K562 (cell line): ENCODE measurements around the gene UBE2S. TPM values are rescaled to one million over a fixed set of nuclear protein-coding genes. Genes with fewer than 3 reads are reported as not detected.

Source experiments
- BCOR ChIP-seq: fragments of 450-650 bp; IDR thresholded peaks from 2 replicates; pipeline ENCODE4 v1.6.1; 2016
- CBFA2T3 ChIP-seq: fragments of 450-650 bp; IDR thresholded peaks from 2 replicates; pipeline ENCODE4 v1.6.1; 2017
- CCNT2 ChIP-seq: IDR thresholded peaks from 2 replicates; pipeline ENCODE4 v1.6.1; 2011; ENCODE audit warnings: borderline replicate concordance, low read depth, mild to moderate bottlenecking, moderate library complexity, mixed read lengths, low read length; ENCODE audit not compliant: insufficient read length; ENCODE audit errors: extremely low read depth
- CHCHD3 ChIP-seq: fragments of 250-450 bp; sonication (Bioruptor Pico); IDR thresholded peaks from 2 replicates; pipeline ENCODE4 v2.1.2; 2022; ENCODE audit warnings: mild to moderate bottlenecking
- DACH1 ChIP-seq: fragments of 450-650 bp; IDR thresholded peaks from 2 replicates; pipeline ENCODE4 v1.6.1; 2018; ENCODE audit not compliant: partially characterized antibody
- ELF4 ChIP-seq: fragments of 450-650 bp; formaldehyde crosslinking; IDR thresholded peaks from 2 replicates; pipeline ENCODE4 v1.4.0; 2022; ENCODE audit warnings: missing genetic modification characterization
- KLF1 ChIP-seq: fragments of 450-650 bp; IDR thresholded peaks from 2 replicates; pipeline ENCODE4 v1.6.1; 2016; ENCODE audit warnings: missing genetic modification characterization, missing compliant biosample characterization
- MBD2 ChIP-seq: sonication (generic); IDR thresholded peaks from 2 replicates; pipeline ENCODE4 v1.6.1; 2016; ENCODE audit warnings: low read depth, borderline replicate concordance
- MCM3 ChIP-seq: fragments of 450-650 bp; IDR thresholded peaks from 2 replicates; pipeline ENCODE4 v1.6.1; 2016
- NR2F6 ChIP-seq: fragments of 450-650 bp; formaldehyde crosslinking; IDR thresholded peaks from 2 replicates; pipeline ENCODE4 v1.4.0; 2020; ENCODE audit warnings: mild to moderate bottlenecking
- POLR2AphosphoS2 ChIP-seq: IDR thresholded peaks from 2 replicates; pipeline ENCODE4 v1.6.1; 2012; ENCODE audit warnings: low read length, improper control_type of control experiment
- PRPF4 ChIP-seq: fragments of 200-400 bp; formaldehyde crosslinking; IDR thresholded peaks from one replicate; pipeline ENCODE4 v1.6.1; 2017; ENCODE audit warnings: low read length, low read depth, mild to moderate bottlenecking; ENCODE audit not compliant: insufficient read depth, poor library complexity, severe bottlenecking
- RBFOX2 ChIP-seq: fragments of 200-400 bp; formaldehyde crosslinking; IDR thresholded peaks from 2 replicates; pipeline ENCODE4 v1.6.1; 2017; ENCODE audit warnings: low read depth, mild to moderate bottlenecking, low read length, moderate library complexity
- SMARCA5 ChIP-seq: fragments of 450-650 bp; IDR thresholded peaks from 2 replicates; pipeline ENCODE4 v1.6.1; 2016
- SMARCE1 ChIP-seq: fragments of 450-650 bp; IDR thresholded peaks from 2 replicates; pipeline ENCODE4 v1.7.1; 2016; ENCODE audit warnings: mild to moderate bottlenecking
- SP1 ChIP-seq: sonication (generic); formaldehyde crosslinking; IDR thresholded peaks from 2 replicates; pipeline ENCODE4 v1.8.1; 2022; ENCODE audit warnings: mild to moderate bottlenecking, missing genetic modification reagents
- TAF1 ChIP-seq: IDR thresholded peaks from 2 replicates; pipeline ENCODE4 v1.6.1; 2011; ENCODE audit warnings: mild to moderate bottlenecking, low read length, moderate library complexity; ENCODE audit not compliant: insufficient read depth, control insufficient read depth, severe bottlenecking; ENCODE audit errors: extremely low read depth
- TRIM24 ChIP-seq, 2 experiments: fragments of 450-650 bp; IDR thresholded peaks; 2 replicates each; pipeline ENCODE4 v1.6.1; 2016
- TRIM28 ChIP-seq: fragments of 450-650 bp; IDR thresholded peaks from 2 replicates; pipeline ENCODE4 v1.6.1; 2017
- ZNF717 ChIP-seq: fragments of 250-450 bp; sonication (Bioruptor Pico); IDR thresholded peaks from 2 replicates; pipeline ENCODE4 v1.5.0; 2021
- polyA plus RNA-seq, 8 experiments: library from polyadenylated mRNA; depleted of rRNA in 4 of 8; stranded (reverse) in 5 of 8; unstranded in 3 of 8; fragments of >200 nt; fragmentation: Nextera tagmentation in 2 of 8; fragmentation: Illumina TruSeq in 1 of 8; extraction: Ambion mirVana in 2 of 8; extraction: Trizol in 1 of 8; gene quantifications; 2 replicates each; pipeline versions ENCODE4 v1.2.1 to v1.2.3, GENCODE V29; 2011 to 2014; ENCODE audit warnings: inconsistent platforms in 1 of 8, missing spikeins in 1 of 8
- total RNA-seq, 7 experiments: library from RNA; depleted of rRNA in 6 of 7; stranded (reverse); fragments of >200 nt in 6 of 7; fragmentation: Illumina TruSeq in 2 of 7; extraction: Trizol in 2 of 7; gene quantifications; 2 replicates each; pipeline versions ENCODE4 v1.2.1 to v1.2.3, GENCODE V29; 2011 to 2021; ENCODE audit warnings: low replicate concordance in 1 of 7
- TF ChIP-seq, protein P1 (sequence below): sonication (generic); formaldehyde crosslinking; IDR thresholded peaks from 2 replicates; pipeline ENCODE4 v1.8.1; 2023; ENCODE audit warnings: mild to moderate bottlenecking, missing genetic modification reagents
- TF ChIP-seq, protein P2 (sequence below): fragments of 450-650 bp; formaldehyde crosslinking; IDR thresholded peaks from 2 replicates; pipeline ENCODE4 v1.4.0; 2020; ENCODE audit warnings: mild to moderate bottlenecking, mixed read lengths
- TF ChIP-seq, protein P3 (sequence below): fragments of 200-800 bp; sonication (Bioruptor generic); IDR thresholded peaks from 2 replicates; pipeline ENCODE4 v1.6.1; 2017; ENCODE audit warnings: missing genetic modification characterization, missing compliant biosample characterization
- TF ChIP-seq, protein P4 (sequence below): sonication (generic); formaldehyde crosslinking; IDR thresholded peaks from 2 replicates; pipeline ENCODE4 v1.8.0; 2022; ENCODE audit warnings: mild to moderate bottlenecking, low read depth, missing genetic modification reagents

The UBE2S gene
- total and polyA plus RNA-seq, 9 of the 15 experiments (the other 6 are each of a cell fraction or from before 2014, with no cell fraction given): 1.5 to 1,305 (median 157) TPM

DNA sequence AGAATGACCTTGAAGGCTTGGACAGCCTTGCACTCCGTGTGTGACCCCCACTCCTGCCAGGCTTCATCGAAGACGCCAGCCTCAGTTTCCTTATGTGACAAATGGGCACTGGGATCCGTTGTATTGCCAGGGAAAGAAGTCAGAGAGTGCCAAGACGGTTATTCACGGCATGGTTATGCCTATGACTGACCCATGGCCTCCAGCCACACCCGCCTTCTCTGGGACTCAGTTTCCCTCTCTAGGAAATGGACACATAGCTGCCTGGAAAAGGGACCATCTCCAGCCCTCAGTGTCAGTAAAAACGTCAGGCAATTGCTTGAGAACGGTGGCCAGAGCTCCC, 915 bp upstream of the UBE2S start (continued):
- TF ChIP-seq SP1 (CRISPR knock-in tag): no peak
- no peak for TF ChIP-seq CCNT2
- TF ChIP-seq POLR2AphosphoS2: no peak
- 0 out of 2 replicates have a peak, but pooled peaks have one; percentile 13 for TF ChIP-seq SMARCE1
- TF ChIP-seq BCOR: peak; percentile 97
- TF ChIP-seq, protein P1, sequence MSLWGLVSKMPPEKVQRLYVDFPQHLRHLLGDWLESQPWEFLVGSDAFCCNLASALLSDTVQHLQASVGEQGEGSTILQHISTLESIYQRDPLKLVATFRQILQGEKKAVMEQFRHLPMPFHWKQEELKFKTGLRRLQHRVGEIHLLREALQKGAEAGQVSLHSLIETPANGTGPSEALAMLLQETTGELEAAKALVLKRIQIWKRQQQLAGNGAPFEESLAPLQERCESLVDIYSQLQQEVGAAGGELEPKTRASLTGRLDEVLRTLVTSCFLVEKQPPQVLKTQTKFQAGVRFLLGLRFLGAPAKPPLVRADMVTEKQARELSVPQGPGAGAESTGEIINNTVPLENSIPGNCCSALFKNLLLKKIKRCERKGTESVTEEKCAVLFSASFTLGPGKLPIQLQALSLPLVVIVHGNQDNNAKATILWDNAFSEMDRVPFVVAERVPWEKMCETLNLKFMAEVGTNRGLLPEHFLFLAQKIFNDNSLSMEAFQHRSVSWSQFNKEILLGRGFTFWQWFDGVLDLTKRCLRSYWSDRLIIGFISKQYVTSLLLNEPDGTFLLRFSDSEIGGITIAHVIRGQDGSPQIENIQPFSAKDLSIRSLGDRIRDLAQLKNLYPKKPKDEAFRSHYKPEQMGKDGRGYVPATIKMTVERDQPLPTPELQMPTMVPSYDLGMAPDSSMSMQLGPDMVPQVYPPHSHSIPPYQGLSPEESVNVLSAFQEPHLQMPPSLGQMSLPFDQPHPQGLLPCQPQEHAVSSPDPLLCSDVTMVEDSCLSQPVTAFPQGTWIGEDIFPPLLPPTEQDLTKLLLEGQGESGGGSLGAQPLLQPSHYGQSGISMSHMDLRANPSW (CRISPR knock-in tag): peak; percentile 52; the same call in 1 of the 2 replicates
- TF ChIP-seq ZNF717 (CRISPR knock-in tag): no peak
- TF ChIP-seq TRIM24 (IDR thresholded peaks at IDR 0.05): no peak
- no peak for TF ChIP-seq SMARCA5
- TF ChIP-seq, protein P2, sequence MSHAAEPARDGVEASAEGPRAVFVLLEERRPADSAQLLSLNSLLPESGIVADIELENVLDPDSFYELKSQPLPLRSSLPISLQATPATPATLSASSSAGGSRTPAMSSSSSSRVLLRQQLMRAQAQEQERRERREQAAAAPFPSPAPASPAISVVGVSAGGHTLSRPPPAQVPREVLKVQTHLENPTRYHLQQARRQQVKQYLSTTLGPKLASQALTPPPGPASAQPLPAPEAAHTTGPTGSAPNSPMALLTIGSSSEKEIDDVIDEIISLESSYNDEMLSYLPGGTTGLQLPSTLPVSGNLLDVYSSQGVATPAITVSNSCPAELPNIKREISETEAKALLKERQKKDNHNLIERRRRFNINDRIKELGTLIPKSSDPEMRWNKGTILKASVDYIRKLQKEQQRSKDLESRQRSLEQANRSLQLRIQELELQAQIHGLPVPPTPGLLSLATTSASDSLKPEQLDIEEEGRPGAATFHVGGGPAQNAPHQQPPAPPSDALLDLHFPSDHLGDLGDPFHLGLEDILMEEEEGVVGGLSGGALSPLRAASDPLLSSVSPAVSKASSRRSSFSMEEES: no peak
- no peak for TF ChIP-seq KLF1 (tag)
- TF ChIP-seq MCM3: no peak
- 0 out of 2 replicates have a peak, but pooled peaks have one; percentile 45 for TF ChIP-seq CHCHD3 (CRISPR knock-in tag)
- TF ChIP-seq MBD2: no peak
- no peak for TF ChIP-seq ELF4 (CRISPR knock-in tag)
- no peak for TF ChIP-seq TAF1
- no peak for TF ChIP-seq RBFOX2
- TF ChIP-seq, protein P3, sequence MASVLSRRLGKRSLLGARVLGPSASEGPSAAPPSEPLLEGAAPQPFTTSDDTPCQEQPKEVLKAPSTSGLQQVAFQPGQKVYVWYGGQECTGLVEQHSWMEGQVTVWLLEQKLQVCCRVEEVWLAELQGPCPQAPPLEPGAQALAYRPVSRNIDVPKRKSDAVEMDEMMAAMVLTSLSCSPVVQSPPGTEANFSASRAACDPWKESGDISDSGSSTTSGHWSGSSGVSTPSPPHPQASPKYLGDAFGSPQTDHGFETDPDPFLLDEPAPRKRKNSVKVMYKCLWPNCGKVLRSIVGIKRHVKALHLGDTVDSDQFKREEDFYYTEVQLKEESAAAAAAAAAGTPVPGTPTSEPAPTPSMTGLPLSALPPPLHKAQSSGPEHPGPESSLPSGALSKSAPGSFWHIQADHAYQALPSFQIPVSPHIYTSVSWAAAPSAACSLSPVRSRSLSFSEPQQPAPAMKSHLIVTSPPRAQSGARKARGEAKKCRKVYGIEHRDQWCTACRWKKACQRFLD (CRISPR knock-in tag): peak; percentile 7; the same call in 1 of the 2 replicates
- no peak for TF ChIP-seq DACH1
- TF ChIP-seq NR2F6 (CRISPR knock-in tag): no peak
- TF ChIP-seq PRPF4: no peak
- TF ChIP-seq, protein P4, sequence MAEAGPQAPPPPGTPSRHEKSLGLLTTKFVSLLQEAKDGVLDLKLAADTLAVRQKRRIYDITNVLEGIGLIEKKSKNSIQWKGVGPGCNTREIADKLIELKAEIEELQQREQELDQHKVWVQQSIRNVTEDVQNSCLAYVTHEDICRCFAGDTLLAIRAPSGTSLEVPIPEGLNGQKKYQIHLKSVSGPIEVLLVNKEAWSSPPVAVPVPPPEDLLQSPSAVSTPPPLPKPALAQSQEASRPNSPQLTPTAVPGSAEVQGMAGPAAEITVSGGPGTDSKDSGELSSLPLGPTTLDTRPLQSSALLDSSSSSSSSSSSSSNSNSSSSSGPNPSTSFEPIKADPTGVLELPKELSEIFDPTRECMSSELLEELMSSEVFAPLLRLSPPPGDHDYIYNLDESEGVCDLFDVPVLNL (CRISPR knock-in tag): no peak
- peak; percentile 39; the same call in 1 of the 2 replicates for TF ChIP-seq TRIM28
- no peak for TF ChIP-seq CBFA2T3
